Stimulated activated CD8-positive, alpha-beta memory T cell treated with anti-CD3 and anti-CD28 coated beads, Interleukin-12 subunit alpha, Interleukin-12 subunit beta, amount 100 ng/mL, for 24 hours (primary cell): ENCODE measurements around the gene NDN.
"Not testable (repeated sequence)": the region's sequence is repeated elsewhere in the genome, so short reads cannot be mapped to it uniquely, and the experiment has no call there.

ENCODE experiments used
- DNase-seq: peaks from one replicate; pipeline ENCODE4 v3.0.0-alpha.2; 2020; ENCODE audit errors: extremely low read depth

Gene NDN

GRCh38 chr15:23687143-23687470 is at the start of gene NDN:
Gene NDN (minus strand): TSS chr15:23687305. CDS start chr15:23687217, 88 bp downstream.
- DNase-seq: no peak

- DNase-seq: no peak
Measured at GRCh38 chr15:23736033-23736673, 49.0 kb upstream of the NDN start.

GRCh38 chr15:23734862-23735261 is 47.8 kb upstream of the NDN start:
- DNase-seq: no peak

- not testable (repeated sequence) for DNase-seq
Measured at GRCh38 chr15:23713874-23714656, 27.0 kb upstream of the NDN start.

GRCh38 chr15:23708332-23708731 is 21.2 kb upstream of the NDN start:
- DNase-seq: no peak

- DNase-seq: no peak
Measured at GRCh38 chr15:23695282-23695681, 8.2 kb upstream of the NDN start.

GRCh38 chr15:23694592-23694991 is 7.5 kb upstream of the NDN start:
- no peak for DNase-seq

GRCh38 chr15:23690450-23690852 is 3.3 kb upstream of the NDN start:
- no peak for DNase-seq

GRCh38 chr15:23690015-23690414 is 2.9 kb upstream of the NDN start:
- no peak for DNase-seq

- DNase-seq: no peak
Measured at GRCh38 chr15:23686466-23687142, 501 bp downstream of the NDN start.

GRCh38 chr15:23671481-23671880 is 15.6 kb downstream of the NDN start:
- no peak for DNase-seq

- no peak for DNase-seq
Measured at GRCh38 chr15:23670970-23671369, 16.1 kb downstream of the NDN start.

- no peak for DNase-seq
Measured at GRCh38 chr15:23663232-23663631, 23.9 kb downstream of the NDN start.

GRCh38 chr15:23648920-23649515 is 38.1 kb downstream of the NDN start:
- no peak for DNase-seq

GRCh38 chr15:23647421-23648370 is 39.4 kb downstream of the NDN start, which contains the start of gene MAGEL2:
Gene MAGEL2 (minus strand): TSS chr15:23647867. CDS start chr15:23647742, 125 bp downstream.
- no peak for DNase-seq

GRCh38 chr15:23647001-23647295 is 40.2 kb downstream of the NDN start:
- no peak for DNase-seq

- DNase-seq: no peak
Measured at GRCh38 chr15:23646165-23647000, 40.7 kb downstream of the NDN start.

- no peak for DNase-seq
Measured at GRCh38 chr15:23645371-23646164, 41.5 kb downstream of the NDN start.

- no peak for DNase-seq
Measured at GRCh38 chr15:23644829-23645228, 42.3 kb downstream of the NDN start.
